Muscle of leg (tissue), 11 donors: ENCODE results near the gene SORBS2. TPM values are rescaled to one million over a fixed set of nuclear protein-coding genes. Genes with fewer than 3 reads are reported as not detected.
A peak's percentile ranks its signal among the peaks of the same experiment; 100 is the strongest.

Experiments used
- DNase-seq: peaks from one replicate; pipeline ENCODE4 v3.0.0; 2013
- H3K27ac ChIP-seq: one replicate; pipeline ENCODE4 v1.5.1; 2013; ENCODE audit warnings: mild to moderate bottlenecking, low read length, control low read depth
- H3K27me3 ChIP-seq: one replicate; pipeline ENCODE4 v1.6.1; 2013; ENCODE audit warnings: low read length; ENCODE audit not compliant: control insufficient read depth, insufficient read depth
- H3K36me3 ChIP-seq: one replicate; pipeline ENCODE4 v1.6.1; 2013; ENCODE audit warnings: low read length; ENCODE audit not compliant: control insufficient read depth, insufficient read depth
- H3K4me1 ChIP-seq: one replicate; pipeline ENCODE4 v1.6.1; 2013; ENCODE audit warnings: low read length; ENCODE audit not compliant: control insufficient read depth, insufficient read depth
- H3K4me3 ChIP-seq: one replicate; pipeline ENCODE4 v1.5.1; 2013; ENCODE audit warnings: low read length, control low read depth
- H3K9me3 ChIP-seq: replicated peaks from 2 replicates; pipeline ENCODE4 v1.6.1; 2013; ENCODE audit warnings: low read depth, low read length; ENCODE audit not compliant: control insufficient read depth
- WGBS: methylation state at CpG from one replicate; pipeline ENCODE4 v1.1.5; 2013; ENCODE audit warnings: missing lambda C conversion rate; ENCODE audit not compliant: insufficient coverage; 5-methylcytosine and 5-hydroxymethylcytosine counted together
- polyA plus RNA-seq, 8 donors: library from polyadenylated mRNA; unstranded; fragments of 120-200 nt; gene quantifications; one replicate each; pipeline versions ENCODE4 v1.2.1 to v1.2.3, GENCODE V29; 2013; ENCODE audit warnings: inconsistent platforms in 1 of 8, low replicate concordance in 1 of 8; ENCODE audit not compliant: insufficient read length in 8 of 8, insufficient read depth in 1 of 8
- total RNA-seq: library from RNA; stranded (reverse); fragments of 120-200 nt; gene quantifications from one replicate; pipeline ENCODE4 v1.2.4, GENCODE V29; 2013

Gene SORBS2
- total and polyA plus RNA-seq, 9 donors, result 17.7 to 48.5 (median 36.3) TPM

- Histone ChIP-seq H3K9me3 (no peaks in the 10 kb centered on the region), H3K4me1 (peaks cover 3% of the 10 kb centered on the region), H3K27ac (no peak overlapping the region), H3K4me3 (no peak overlapping the region), H3K36me3 (no peaks in the 10 kb centered on the region), H3K27me3 (peaks cover 10% of the 10 kb centered on the region)
- DNase-seq, result no peak
- WGBS, result no CpG with 5 or more reads among the region's 3 CpGs
Observed at GRCh38 chr4:185634066-185634652, 177.8 kb downstream of the SORBS2 start.

GRCh38 chr4:185626798-185627197 is 185.2 kb downstream of the SORBS2 start:
- H3K9me3 ChIP-seq, result no peaks in the 10 kb centered on the region
- WGBS, result 89% methylated on average over 5 of the region's 9 CpGs
- H3K4me1 ChIP-seq, result no peaks in the 10 kb centered on the region
- no peak overlapping the region for H3K27ac ChIP-seq
- H3K36me3 ChIP-seq, result peaks cover 8% of the 10 kb centered on the region
- no peaks in the 10 kb centered on the region for H3K27me3 ChIP-seq
- no peak for DNase-seq
- H3K4me3 ChIP-seq, result no peak overlapping the region

GRCh38 chr4:185625503-185625902 is 186.5 kb downstream of the SORBS2 start:
- Histone ChIP-seq H3K4me3 (no peak overlapping the region), H3K9me3 (no peaks in the 10 kb centered on the region), H3K36me3 (peaks cover 8% of the 10 kb centered on the region), H3K27ac (no peak overlapping the region), H3K4me1 (no peaks in the 10 kb centered on the region), H3K27me3 (no peaks in the 10 kb centered on the region)
- no CpG with 5 or more reads among the region's 2 CpGs for WGBS
- DNase-seq, result no peak

DNA sequence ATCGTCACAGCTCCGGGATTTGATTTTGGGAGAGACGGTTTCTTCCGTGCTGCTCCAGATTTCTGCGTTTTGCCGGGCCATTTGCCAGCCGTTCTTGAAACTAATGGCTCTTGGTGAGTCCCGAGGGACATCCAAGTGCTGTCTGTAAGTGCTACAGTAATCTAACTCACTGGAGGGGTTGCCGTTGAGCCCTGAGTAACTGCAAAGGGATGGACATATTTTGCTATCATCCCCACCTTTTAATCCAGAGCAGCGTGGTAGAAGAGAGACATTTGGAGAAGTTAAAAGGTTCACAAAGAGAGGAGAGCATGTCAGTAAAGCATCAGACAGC is 187.8 kb downstream of the SORBS2 start:
- peaks cover 11% of the 10 kb centered on the region for H3K36me3 ChIP-seq
- 81% methylated on average over 8 of the region's 10 CpGs for WGBS
- no peak for DNase-seq
- H3K4me1 ChIP-seq, result no peaks in the 10 kb centered on the region
- no peaks in the 10 kb centered on the region for H3K27me3 ChIP-seq
- no peak overlapping the region for H3K27ac ChIP-seq
- H3K9me3 ChIP-seq, result no peaks in the 10 kb centered on the region
- no peak overlapping the region for H3K4me3 ChIP-seq

GRCh38 chr4:185623444-185624258 is 188.3 kb downstream of the SORBS2 start:
- 94% methylated on average over 45 of the region's 46 CpGs for WGBS
- peaks cover 12% of the 10 kb centered on the region for H3K36me3 ChIP-seq
- DNase-seq, result no peak
- H3K4me1 ChIP-seq, result no peaks in the 10 kb centered on the region
- H3K27me3 ChIP-seq, result no peaks in the 10 kb centered on the region
- H3K9me3 ChIP-seq, result no peaks in the 10 kb centered on the region
- no peak overlapping the region for H3K27ac ChIP-seq
- H3K4me3 ChIP-seq, result no peak overlapping the region

DNA sequence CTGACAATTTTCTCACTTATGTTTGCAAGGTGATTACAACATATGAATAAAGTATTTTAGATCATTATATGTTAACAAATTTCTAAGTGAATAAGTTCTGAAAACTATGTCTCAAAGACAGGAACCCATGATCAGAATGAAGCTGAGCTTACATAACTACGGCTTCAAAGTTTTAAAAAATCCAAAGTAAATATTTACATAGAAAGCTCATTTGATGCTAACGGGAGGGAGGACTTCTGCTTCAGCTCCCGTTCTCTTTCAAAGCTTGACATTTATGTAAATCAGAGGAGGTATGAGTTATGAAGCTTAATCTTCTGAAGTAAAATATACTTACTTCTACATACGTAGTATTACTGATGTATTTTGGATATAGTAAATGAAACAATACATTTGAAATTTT is 203.8 kb downstream of the SORBS2 start:
- no peaks in the 10 kb centered on the region for H3K4me1 ChIP-seq
- H3K9me3 ChIP-seq, result no peaks in the 10 kb centered on the region
- H3K27me3 ChIP-seq, result no peaks in the 10 kb centered on the region
- no peak overlapping the region for H3K27ac ChIP-seq
- DNase-seq, result no peak
- no peak overlapping the region for H3K4me3 ChIP-seq
- no CpG with 5 or more reads among the region's 4 CpGs for WGBS
- H3K36me3 ChIP-seq, result no peaks in the 10 kb centered on the region

DNA sequence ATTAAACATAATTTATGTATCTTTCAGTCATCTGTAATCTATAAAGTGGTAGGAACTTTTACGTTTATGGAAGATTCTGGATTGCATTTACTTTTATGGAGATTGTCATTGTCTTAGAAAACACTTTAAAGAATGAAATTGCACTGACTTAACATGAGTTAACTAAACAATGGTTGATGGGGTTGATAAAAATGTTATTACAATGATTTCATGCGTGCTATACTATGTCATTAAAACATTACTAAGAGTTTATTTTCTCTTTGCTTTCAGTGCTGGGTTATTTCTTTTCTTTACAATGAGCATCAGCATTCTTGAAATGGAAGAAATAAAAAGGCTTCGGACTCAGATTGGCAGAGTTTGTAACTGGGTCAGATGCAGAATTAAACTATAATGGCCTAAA is 209.6 kb downstream of the SORBS2 start:
- Histone ChIP-seq H3K4me1 (no peaks in the 10 kb centered on the region), H3K9me3 (no peaks in the 10 kb centered on the region), H3K36me3 (no peaks in the 10 kb centered on the region), H3K4me3 (no peak overlapping the region), H3K27ac (no peak overlapping the region), H3K27me3 (no peaks in the 10 kb centered on the region)
- DNase-seq, result no peak
- WGBS, result no CpG with 5 or more reads among the region's 3 CpGs

GRCh38 chr4:185600801-185601434 is 211.1 kb downstream of the SORBS2 start:
- no CpG with 5 or more reads among the region's 9 CpGs for WGBS
- Histone ChIP-seq H3K4me1 (no peaks in the 10 kb centered on the region), H3K27me3 (no peaks in the 10 kb centered on the region), H3K27ac (no peak overlapping the region), H3K36me3 (no peaks in the 10 kb centered on the region), H3K9me3 (no peaks in the 10 kb centered on the region), H3K4me3 (no peak overlapping the region)
- DNase-seq, result no peak

- no peak overlapping the region for H3K27ac ChIP-seq
- WGBS, result 79% methylated on average over 6 of the region's 12 CpGs
- H3K36me3 ChIP-seq, result no peaks in the 10 kb centered on the region
- no peaks in the 10 kb centered on the region for H3K4me1 ChIP-seq
- no peaks in the 10 kb centered on the region for H3K9me3 ChIP-seq
- no peaks in the 10 kb centered on the region for H3K27me3 ChIP-seq
- no peak overlapping the region for H3K4me3 ChIP-seq
- peak; percentile 31 for DNase-seq
Observed at GRCh38 chr4:185599553-185600243, 212.3 kb downstream of the SORBS2 start.
